Lung (tissue), 12 donors: Measurements from ENCODE around the gene CACNA1E. TPM values are rescaled to one million over a fixed set of nuclear protein-coding genes. Genes with fewer than 3 reads are reported as not detected.

Experiments used
- ATAC-seq: fragments of 200-7000 bp; cut with Tn5 transposase; one replicate; pipeline ENCODE4 v1.9.1; 2020; ENCODE audit warnings: moderate number of reproducible peaks; ENCODE audit not compliant: insufficient read depth, low FRiP score
- DNase-seq, 3 donors: peaks; one replicate each; pipeline ENCODE4 v3.0.0-alpha.2; 2013 to 2017
- H3K27ac ChIP-seq, 2 donors: one replicate each; pipeline ENCODE4 v1.5.1; 2013; ENCODE audit warnings: mild to moderate bottlenecking in 2 of 2, moderate library complexity in 2 of 2, control low read depth in 1 of 2, inconsistent platforms in 1 of 2, low read depth in 1 of 2, low read length in 1 of 2
- H3K27me3 ChIP-seq, 3 donors: one replicate each; pipeline ENCODE4 v1.5.1; 2013; ENCODE audit warnings: low read length in 2 of 3; ENCODE audit not compliant: control insufficient read depth in 3 of 3, insufficient read depth in 3 of 3
- H3K36me3 ChIP-seq, 4 donors: one replicate each; pipeline ENCODE4 v1.5.1; 2013; ENCODE audit warnings: low read length in 4 of 4, mild to moderate bottlenecking in 1 of 4, moderate library complexity in 1 of 4; ENCODE audit not compliant: control insufficient read depth in 4 of 4, insufficient read depth in 4 of 4
- H3K4me1 ChIP-seq, 5 donors: one replicate each; pipeline ENCODE4 v1.5.1; 2013; ENCODE audit warnings: low read length in 5 of 5, mild to moderate bottlenecking in 2 of 5, moderate library complexity in 1 of 5; ENCODE audit not compliant: control insufficient read depth in 5 of 5, insufficient read depth in 5 of 5
- H3K4me3 ChIP-seq: one replicate; pipeline ENCODE4 v1.5.1; 2013; ENCODE audit warnings: mild to moderate bottlenecking, control low read depth, moderate library complexity
- H3K9ac ChIP-seq, 2 donors: one replicate each; pipeline ENCODE4 v1.5.1; 2013; ENCODE audit warnings: low read length in 2 of 2, control low read depth in 1 of 2; ENCODE audit not compliant: insufficient read depth in 1 of 2
- H3K9me3 ChIP-seq, 4 donors: one replicate each; pipeline ENCODE4 v1.5.1; 2013; ENCODE audit warnings: low read length in 3 of 4, mild to moderate bottlenecking in 1 of 4, moderate library complexity in 1 of 4; ENCODE audit not compliant: control insufficient read depth in 4 of 4, insufficient read depth in 3 of 4
- WGBS, 2 donors: extraction: QIAGEN DNeasy Blood & Tissue Kit; methylation state at CpG; one replicate each; pipeline ENCODE4 v1.1.7; 2013; 5-methylcytosine and 5-hydroxymethylcytosine counted together
- polyA plus RNA-seq, 2 donors: library from polyadenylated mRNA; stranded (reverse); fragments of 200-250 nt; gene quantifications; one replicate each; pipeline ENCODE4 v1.2.1, GENCODE V29; 2013
- total RNA-seq, 2 donors: library from RNA; depleted of rRNA in 1 of 2; stranded (reverse); fragments of >200 nt in 1 of 2; gene quantifications; one replicate each; pipeline ENCODE4 v1.2.1, GENCODE V29; 2014 to 2021
- TF ChIP-seq, protein P1 (sequence below): IDR thresholded peaks from 2 replicates; pipeline ENCODE4 v1.5.1; 2012; ENCODE audit warnings: mild to moderate bottlenecking; ENCODE audit errors: control extremely low read depth, extremely low read depth
- donor health status: control.
- donor health status: control.
- donor health status: Bipolar disorder and iron deficiency.
- donor health status: healthy.
- donor health status: DM: yes; HTN: yes; CAD: no.

The CACNA1E gene
- total and polyA plus RNA-seq, 4 donors = 0.02 to 1.4 (median 0.80) TPM

DNA sequence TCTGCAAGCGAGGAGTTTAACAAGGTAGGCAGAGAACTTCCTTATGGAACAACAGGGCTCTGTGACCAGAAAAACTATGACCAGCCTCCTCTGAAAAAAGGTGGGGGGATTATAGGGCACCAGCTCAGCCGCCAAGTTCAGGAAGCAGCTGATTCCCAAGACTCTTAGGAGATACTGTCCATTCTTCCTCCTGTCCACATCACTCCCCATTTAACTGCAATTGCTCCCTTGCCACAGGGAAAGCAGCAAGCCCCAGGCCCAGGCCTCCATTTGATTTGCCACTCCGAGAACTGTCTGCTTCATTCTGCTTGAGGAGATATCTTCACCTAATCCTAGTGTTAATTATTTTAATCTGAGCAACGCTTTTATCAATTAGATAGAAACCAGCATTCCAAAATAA, 323.9 kb downstream of the CACNA1E start:
- Histone ChIP-seq H3K9ac (no peak overlapping the region), H3K27me3 (no peaks in the 10 kb centered on the region), H3K4me3 (no peak overlapping the region), H3K4me1 (no peaks in the 10 kb centered on the region), H3K27ac (no peak overlapping the region), H3K36me3 (no peaks in the 10 kb centered on the region), H3K9me3 (no peaks in the 10 kb centered on the region)
- ATAC-seq (no peak), DNase-seq (no peak)
- TF ChIP-seq, protein P1, sequence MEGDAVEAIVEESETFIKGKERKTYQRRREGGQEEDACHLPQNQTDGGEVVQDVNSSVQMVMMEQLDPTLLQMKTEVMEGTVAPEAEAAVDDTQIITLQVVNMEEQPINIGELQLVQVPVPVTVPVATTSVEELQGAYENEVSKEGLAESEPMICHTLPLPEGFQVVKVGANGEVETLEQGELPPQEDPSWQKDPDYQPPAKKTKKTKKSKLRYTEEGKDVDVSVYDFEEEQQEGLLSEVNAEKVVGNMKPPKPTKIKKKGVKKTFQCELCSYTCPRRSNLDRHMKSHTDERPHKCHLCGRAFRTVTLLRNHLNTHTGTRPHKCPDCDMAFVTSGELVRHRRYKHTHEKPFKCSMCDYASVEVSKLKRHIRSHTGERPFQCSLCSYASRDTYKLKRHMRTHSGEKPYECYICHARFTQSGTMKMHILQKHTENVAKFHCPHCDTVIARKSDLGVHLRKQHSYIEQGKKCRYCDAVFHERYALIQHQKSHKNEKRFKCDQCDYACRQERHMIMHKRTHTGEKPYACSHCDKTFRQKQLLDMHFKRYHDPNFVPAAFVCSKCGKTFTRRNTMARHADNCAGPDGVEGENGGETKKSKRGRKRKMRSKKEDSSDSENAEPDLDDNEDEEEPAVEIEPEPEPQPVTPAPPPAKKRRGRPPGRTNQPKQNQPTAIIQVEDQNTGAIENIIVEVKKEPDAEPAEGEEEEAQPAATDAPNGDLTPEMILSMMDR = no peak
- WGBS, 2 donors = 78 to 81% methylated on average over 4 of the region's 4 CpGs

DNA sequence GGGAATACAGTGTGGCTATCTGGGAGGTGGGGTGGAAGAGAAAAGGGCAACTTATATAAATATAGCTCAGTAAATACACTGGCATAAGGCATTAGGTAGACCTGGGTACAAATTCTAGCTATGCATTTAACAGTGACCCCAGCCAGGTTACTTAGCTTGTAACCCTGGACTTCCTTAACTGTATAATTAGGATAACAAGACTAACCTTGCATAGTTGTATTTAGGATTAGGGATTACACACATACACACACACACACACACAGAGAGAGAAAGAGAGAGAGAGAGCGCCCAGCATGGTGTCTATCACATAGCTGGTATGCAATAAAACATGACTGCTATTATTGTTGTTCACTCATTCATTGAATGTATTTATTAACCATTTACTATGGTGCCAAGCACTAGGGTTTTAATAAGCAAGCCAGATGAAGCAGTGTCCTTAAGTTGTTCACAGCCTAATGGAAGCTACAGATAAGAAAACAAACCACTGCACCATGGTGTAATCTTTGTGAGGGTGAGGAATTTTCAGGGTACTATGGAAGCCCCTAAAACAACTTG, 326.8 kb downstream of the CACNA1E start:
- ATAC-seq (no peak), DNase-seq (no peak)
- peaks cover 0 to 2% (median 0%) of the 10 kb centered on the region in 4 donors for H3K9me3 ChIP-seq
- 85 to 90% methylated on average over 1 of the region's 1 CpG for WGBS, 2 donors
- no peaks in the 10 kb centered on the region for H3K27me3 ChIP-seq
- no peak overlapping the region for H3K4me3 ChIP-seq
- no peaks in the 10 kb centered on the region for H3K4me1 ChIP-seq
- H3K9ac ChIP-seq = no peak overlapping the region
- H3K36me3 ChIP-seq = no peaks in the 10 kb centered on the region
- no peak overlapping the region for H3K27ac ChIP-seq
- TF ChIP-seq, protein P1 = no peak

DNA sequence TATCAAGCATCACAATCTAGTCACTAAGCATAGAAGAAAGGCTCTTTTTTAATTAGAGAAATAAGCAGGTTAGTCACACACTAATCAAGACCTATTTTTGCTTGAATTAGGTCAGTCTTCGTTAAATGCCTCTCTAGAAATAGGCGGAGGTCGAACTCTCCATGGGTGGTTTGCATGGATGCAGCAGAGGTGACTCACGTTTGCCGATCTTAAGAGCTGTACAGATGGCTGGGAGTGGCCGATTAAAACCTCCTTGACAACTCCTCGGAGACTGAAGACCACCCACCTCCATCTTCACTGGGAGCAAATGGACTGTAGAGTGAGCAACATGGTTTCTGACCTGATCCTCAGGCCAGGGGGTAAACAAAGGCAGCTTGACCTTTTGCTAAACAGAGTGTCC, 328.9 kb downstream of the CACNA1E start:
- WGBS, 2 donors = 70 to 85% methylated on average over 7 of the region's 7 CpGs
- Histone ChIP-seq H3K27me3 (no peaks in the 10 kb centered on the region), H3K36me3 (no peaks in the 10 kb centered on the region), H3K9ac (no peak overlapping the region), H3K9me3 (peaks cover 0 to 2% (median 0%) of the 10 kb centered on the region in 4 donors), H3K4me3 (no peak overlapping the region), H3K4me1 (no peaks in the 10 kb centered on the region), H3K27ac (no peak overlapping the region)
- DNase-seq = no peak
- TF ChIP-seq, protein P1 = no peak
- no peak for ATAC-seq

DNA sequence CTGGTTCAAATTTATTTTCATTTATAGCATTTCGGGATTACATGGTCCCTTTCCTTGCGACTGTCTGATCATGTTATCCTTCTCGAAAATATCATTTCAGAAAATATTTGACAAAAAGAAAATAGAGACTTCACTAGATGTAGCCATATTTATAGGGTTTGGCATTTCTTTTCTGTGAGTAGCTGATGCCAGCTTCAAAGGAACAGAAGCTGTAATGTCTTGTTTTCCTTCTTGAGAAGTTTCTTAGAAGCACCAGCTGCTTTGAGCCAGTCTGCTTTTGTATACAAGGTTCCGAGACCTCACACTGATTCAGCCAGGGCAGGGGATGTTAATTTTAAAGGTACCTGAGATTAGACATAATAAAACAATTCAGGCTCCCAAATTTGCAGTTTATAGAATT, 329.9 kb downstream of the CACNA1E start:
- WGBS, 2 donors = 85 to 88% methylated on average over 4 of the region's 4 CpGs
- Histone ChIP-seq H3K27ac (no peak overlapping the region), H3K27me3 (no peaks in the 10 kb centered on the region), H3K36me3 (no peaks in the 10 kb centered on the region), H3K9me3 (peaks cover 0 to 2% (median 0%) of the 10 kb centered on the region in 4 donors), H3K4me3 (no peak overlapping the region), H3K9ac (no peak overlapping the region), H3K4me1 (no peaks in the 10 kb centered on the region)
- ATAC-seq (no peak), DNase-seq (no peak)
- TF ChIP-seq, protein P1 = no peak
